ENCODE measurements around the gene ENAM. TPM values are rescaled to one million over a fixed set of nuclear protein-coding genes. Genes with fewer than 3 reads are reported as not detected.
A peak's percentile ranks its signal among the peaks of the same experiment; 100 is the strongest.

Gene ENAM
- total and polyA plus RNA-seq, 2 experiments from 2014 or later: not detected

DNA sequence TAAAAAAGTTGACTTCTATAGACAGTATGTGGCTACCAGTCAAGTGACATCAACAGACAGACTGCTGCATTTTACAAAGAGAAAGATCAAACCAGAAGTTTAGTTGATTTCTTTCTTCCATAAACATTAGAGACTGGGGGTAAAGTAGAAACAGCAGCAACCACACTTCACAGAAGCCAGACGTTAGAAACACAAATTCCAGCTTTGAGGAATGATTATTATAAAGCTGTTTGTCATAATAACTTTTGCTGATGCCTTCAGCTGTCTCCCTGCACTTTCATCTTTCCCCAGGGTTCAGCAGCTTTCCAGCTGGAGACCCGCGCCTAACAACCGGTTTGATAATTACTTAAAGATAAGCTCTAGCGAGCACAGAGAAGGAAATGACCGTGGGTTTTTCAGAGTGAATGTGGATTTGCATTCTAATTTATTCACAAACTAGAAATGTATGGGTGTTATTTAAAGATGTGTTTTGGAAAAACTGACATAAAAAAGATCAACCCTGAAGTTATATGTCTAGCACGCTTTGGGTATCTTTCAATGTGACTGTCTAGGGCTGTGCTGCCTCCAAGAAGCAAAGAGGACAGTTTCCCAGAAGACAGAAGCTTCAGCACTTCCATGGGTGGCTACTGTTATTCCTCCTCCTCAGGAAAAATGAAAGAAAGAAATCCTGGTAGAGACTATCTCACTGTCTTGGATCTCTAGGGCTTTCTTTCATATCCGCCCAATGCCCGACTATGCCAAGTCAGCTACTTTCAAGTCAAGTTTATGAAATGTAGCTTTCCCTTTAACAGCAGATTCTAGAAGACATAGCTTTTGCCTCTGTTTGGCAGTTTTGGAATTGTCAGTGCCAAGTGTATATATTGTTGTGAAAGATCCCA, 15.0 kb upstream of the ENAM start (continued):
- no peak for TF ChIP-seq REST (IDR thresholded peaks at IDR 0.05; ENCODE audit: unreplicated experiment)
- no peak for TF ChIP-seq CREB1 (CRISPR knock-in tag; IDR thresholded peaks at IDR 0.05; ENCODE audit: low read depth)
- TF ChIP-seq STAT1 (IDR thresholded peaks at IDR 0.05; ENCODE audit: unreplicated experiment): no peak
- TF ChIP-seq CTCF (conservative IDR thresholded peaks at IDR 0.05; ENCODE audit: low read depth in 2 of 2): no peak
- TF ChIP-seq POLR2AphosphoS5 (IDR thresholded peaks at IDR 0.05; ENCODE audit: low read depth): no peak
- no peak for TF ChIP-seq ZNF114 (CRISPR knock-in tag; IDR thresholded peaks at IDR 0.05)
- TF ChIP-seq, protein P1, sequence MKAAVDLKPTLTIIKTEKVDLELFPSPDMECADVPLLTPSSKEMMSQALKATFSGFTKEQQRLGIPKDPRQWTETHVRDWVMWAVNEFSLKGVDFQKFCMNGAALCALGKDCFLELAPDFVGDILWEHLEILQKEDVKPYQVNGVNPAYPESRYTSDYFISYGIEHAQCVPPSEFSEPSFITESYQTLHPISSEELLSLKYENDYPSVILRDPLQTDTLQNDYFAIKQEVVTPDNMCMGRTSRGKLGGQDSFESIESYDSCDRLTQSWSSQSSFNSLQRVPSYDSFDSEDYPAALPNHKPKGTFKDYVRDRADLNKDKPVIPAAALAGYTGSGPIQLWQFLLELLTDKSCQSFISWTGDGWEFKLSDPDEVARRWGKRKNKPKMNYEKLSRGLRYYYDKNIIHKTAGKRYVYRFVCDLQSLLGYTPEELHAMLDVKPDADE (IDR thresholded peaks at IDR 0.05): no peak
- TF ChIP-seq EZH2 (IDR thresholded peaks at IDR 0.05; ENCODE audit: low read depth, unreplicated experiment): no peak
- TF ChIP-seq EZH2phosphoT487 (IDR thresholded peaks at IDR 0.05; ENCODE audit: unreplicated experiment): no peak
- no peak for TF ChIP-seq NANOG (IDR thresholded peaks at IDR 0.05; ENCODE audit: borderline replicate concordance)
- no peak for TF ChIP-seq ZNF331 (CRISPR knock-in tag; IDR thresholded peaks at IDR 0.05; ENCODE audit: low read depth)
- TF ChIP-seq JUNB (IDR thresholded peaks at IDR 0.05; ENCODE audit: unreplicated experiment): no peak

- Histone ChIP-seq H3K79me2 (replicated peaks; ENCODE audit: insufficient read depth) (no peaks in the 10 kb centered on the region), H2AFZ (peak overlapping the region; percentile 43; the same call in 1 of the 2 replicates), H4K20me1 (replicated peaks; ENCODE audit: insufficient read depth) (no peaks in the 10 kb centered on the region; the same call in 1 of the 2 replicates), H3K4me2 (no peak overlapping the region), H3K27me3 (ENCODE audit: insufficient read depth) (no peaks in the 10 kb centered on the region), H3K27ac (ENCODE audit: low read depth) (no peak overlapping the region), H3K4me3 (no peak overlapping the region), H3K4me1 (ENCODE audit: insufficient read depth) (no peaks in the 10 kb centered on the region), H3K36me3 (ENCODE audit: insufficient read depth) (no peaks in the 10 kb centered on the region), H3K9me2 (ENCODE audit: insufficient read depth) (no peaks in the 10 kb centered on the region), H3F3A (replicated peaks; ENCODE audit: low read depth) (no peaks in the 10 kb centered on the region)
- ATAC-seq (no peak), DNase-seq (ENCODE audit: low spot score) (no peak)
- no peaks in the 10 kb centered on the region for H3K27me3 Mint-ChIP-seq (ENCODE audit: insufficient read depth, low read depth, poor library complexity)
- H3K27ac Mint-ChIP-seq: no peak overlapping the region
- H3K9me3 Mint-ChIP-seq: no peaks in the 10 kb centered on the region; the same call in 2 of the 3 replicates
- H3K4me1 Mint-ChIP-seq: no peaks in the 10 kb centered on the region; the same call in 2 of the 3 replicates
- H3K4me3 Mint-ChIP-seq: no peak overlapping the region
- H3K36me3 Mint-ChIP-seq (ENCODE audit: low read depth): no peaks in the 10 kb centered on the region
- no peak for TF ChIP-seq CTCF (conservative IDR thresholded peaks at IDR 0.05; ENCODE audit: low read depth in 2 of 2)
Measured at GRCh38 chr4:70614184-70614555, 14.4 kb upstream of the ENAM start.
